ENCODE measurements around the gene PXN. TPM values are rescaled to one million over a fixed set of nuclear protein-coding genes. Genes with fewer than 3 reads are reported as not detected.
A peak's percentile ranks its signal among the peaks of the same experiment; 100 is the strongest.

PXN gene
- total RNA-seq, 2 donors from 2014 or later, result 80.5 to 89.6 TPM

- Mint-ChIP-seq H3K4me1 (ENCODE audit: low read depth) (peaks cover 8% of the 10 kb centered on the region), H3K27me3 (ENCODE audit: low read depth) (no peaks in the 10 kb centered on the region), H3K9me3 (no peaks in the 10 kb centered on the region), H3K36me3 (ENCODE audit: insufficient read depth in 2 of 2) (peaks cover 4 to 16% of the 10 kb centered on the region in 2 donors), H3K4me3 (no peak overlapping the region), H3K27ac (no peak overlapping the region)
- DNase-seq, result no peak
- no peak for ATAC-seq (replicated peaks in 1 of 2)
Observed at GRCh38 chr12:120170631-120171030, 94.9 kb downstream of the PXN start.

GRCh38 chr12:120169946-120170345 is 95.6 kb downstream of the PXN start:
- Mint-ChIP-seq H3K4me3 (no peak overlapping the region), H3K9me3 (no peaks in the 10 kb centered on the region), H3K27ac (no peak overlapping the region), H3K4me1 (ENCODE audit: low read depth) (peaks cover 8% of the 10 kb centered on the region), H3K36me3 (ENCODE audit: insufficient read depth in 2 of 2) (peaks cover 4 to 16% of the 10 kb centered on the region in 2 donors), H3K27me3 (ENCODE audit: low read depth) (no peaks in the 10 kb centered on the region)
- ATAC-seq (replicated peaks in 1 of 2) (no peak), DNase-seq (no peak)

- DNase-seq, result no peak
- Mint-ChIP-seq H3K9me3 (no peaks in the 10 kb centered on the region), H3K27me3 (ENCODE audit: low read depth) (no peaks in the 10 kb centered on the region), H3K27ac (peak overlapping the region; percentile 21), H3K4me3 (no peak overlapping the region), H3K4me1 (ENCODE audit: low read depth) (peaks cover 8% of the 10 kb centered on the region), H3K36me3 (ENCODE audit: insufficient read depth in 2 of 2) (peaks cover 2 to 14% of the 10 kb centered on the region in 2 donors)
- no peak for ATAC-seq (replicated peaks in 1 of 2)
Observed at GRCh38 chr12:120168337-120168736, 97.2 kb downstream of the PXN start.

- Mint-ChIP-seq H3K27ac (no peak overlapping the region), H3K27me3 (ENCODE audit: low read depth) (no peaks in the 10 kb centered on the region), H3K4me3 (no peak overlapping the region), H3K4me1 (ENCODE audit: low read depth) (peaks cover 8% of the 10 kb centered on the region), H3K9me3 (no peaks in the 10 kb centered on the region), H3K36me3 (ENCODE audit: insufficient read depth in 2 of 2) (peaks cover 2 to 14% of the 10 kb centered on the region in 2 donors)
- DNase-seq (no peak), ATAC-seq (replicated peaks in 1 of 2) (no peak)
Observed at GRCh38 chr12:120167529-120168095, 97.9 kb downstream of the PXN start.

GRCh38 chr12:120164293-120164692 is 101.2 kb downstream of the PXN start:
- no peaks in the 10 kb centered on the region for H3K9me3 Mint-ChIP-seq
- ATAC-seq (replicated peaks in 1 of 2) (no peak), DNase-seq (no peak)
- no peaks in the 10 kb centered on the region for H3K4me1 Mint-ChIP-seq (ENCODE audit: low read depth)
- H3K27me3 Mint-ChIP-seq (ENCODE audit: low read depth), result no peaks in the 10 kb centered on the region
- H3K4me3 Mint-ChIP-seq, result no peak overlapping the region
- H3K27ac Mint-ChIP-seq, result no peak overlapping the region
- H3K36me3 Mint-ChIP-seq (ENCODE audit: insufficient read depth in 2 of 2), result peaks cover 2 to 25% of the 10 kb centered on the region in 2 donors

GRCh38 chr12:120162763-120163162 is 102.8 kb downstream of the PXN start:
- ATAC-seq (replicated peaks in 1 of 2) (no peak), DNase-seq (no peak)
- Mint-ChIP-seq H3K4me3 (no peak overlapping the region), H3K9me3 (no peaks in the 10 kb centered on the region), H3K27ac (no peak overlapping the region), H3K36me3 (ENCODE audit: insufficient read depth in 2 of 2) (peaks cover under 1 to 24% of the 10 kb centered on the region in 2 donors), H3K4me1 (ENCODE audit: low read depth) (no peaks in the 10 kb centered on the region), H3K27me3 (ENCODE audit: low read depth) (no peaks in the 10 kb centered on the region)

- DNase-seq, result no peak
- Mint-ChIP-seq H3K9me3 (no peaks in the 10 kb centered on the region), H3K27ac (no peak overlapping the region), H3K4me1 (ENCODE audit: low read depth) (no peaks in the 10 kb centered on the region), H3K27me3 (ENCODE audit: low read depth) (no peaks in the 10 kb centered on the region), H3K36me3 (ENCODE audit: insufficient read depth in 2 of 2) (peaks cover 2 to 30% of the 10 kb centered on the region in 2 donors), H3K4me3 (no peak overlapping the region)
- ATAC-seq (replicated peaks in 1 of 2), result no peak
Observed at GRCh38 chr12:120161852-120162251, 103.7 kb downstream of the PXN start.

Other genes with a start within 250 kb of the PXN start
- 10 to 100 TPM; 66.2 to 78.9 TPM for gene RAB35, start 149.0 kb downstream of the PXN start, total RNA-seq
- gene GCN1, start 71.0 kb downstream of the PXN start, total RNA-seq, result 100 to 1,000 TPM in 1 of 2 donors, 10 to 100 TPM in 1; 93.1 to 106 TPM
- 1,000 to 10,000 TPM; 4,846 to 5,223 TPM for gene RPLP0, start 64.6 kb downstream of the PXN start, total RNA-seq
- gene RNU4-2, start 26.2 kb upstream of the PXN start, total RNA-seq, result 1,000 to 10,000 TPM; 3,117 to 4,201 TPM
- gene RNU4-1, start 27.5 kb upstream of the PXN start, total RNA-seq, result 1,000 to 10,000 TPM; 1,839 to 2,627 TPM
- 1 to 10 TPM; 4.2 to 4.9 TPM for gene SIRT4, start 36.6 kb upstream of the PXN start, total RNA-seq
- gene PLA2G1B, start 62.0 kb upstream of the PXN start, total RNA-seq, result not detected
- gene MSI1, start 103.4 kb upstream of the PXN start, total RNA-seq, result 1 to 10 TPM; 5.6 to 6.6 TPM
- gene COX6A1, start 172.4 kb upstream of the PXN start, total RNA-seq, result 100 to 1,000 TPM; 282 to 295 TPM
- 10 to 100 TPM; 44.5 to 68.0 TPM for gene TRIAP1, start 180.7 kb upstream of the PXN start, total RNA-seq
- 10 to 100 TPM; 29.4 to 37.9 TPM for gene GATC, start 180.7 kb upstream of the PXN start, total RNA-seq
- 100 to 1,000 TPM; 158 to 165 TPM for gene SRSF9, start 204.0 kb upstream of the PXN start, total RNA-seq
- gene DYNLL1, start 230.4 kb upstream of the PXN start, total RNA-seq, result 100 to 1,000 TPM; 115 to 119 TPM

Measured in activated T-cell treated with anti-CD3 and anti-CD28 coated beads, Interleukin-2, amount 50 U/mL, for 72 hours (primary cell).